ENCODE data around the gene CHID1.

CHID1 gene

DNA sequence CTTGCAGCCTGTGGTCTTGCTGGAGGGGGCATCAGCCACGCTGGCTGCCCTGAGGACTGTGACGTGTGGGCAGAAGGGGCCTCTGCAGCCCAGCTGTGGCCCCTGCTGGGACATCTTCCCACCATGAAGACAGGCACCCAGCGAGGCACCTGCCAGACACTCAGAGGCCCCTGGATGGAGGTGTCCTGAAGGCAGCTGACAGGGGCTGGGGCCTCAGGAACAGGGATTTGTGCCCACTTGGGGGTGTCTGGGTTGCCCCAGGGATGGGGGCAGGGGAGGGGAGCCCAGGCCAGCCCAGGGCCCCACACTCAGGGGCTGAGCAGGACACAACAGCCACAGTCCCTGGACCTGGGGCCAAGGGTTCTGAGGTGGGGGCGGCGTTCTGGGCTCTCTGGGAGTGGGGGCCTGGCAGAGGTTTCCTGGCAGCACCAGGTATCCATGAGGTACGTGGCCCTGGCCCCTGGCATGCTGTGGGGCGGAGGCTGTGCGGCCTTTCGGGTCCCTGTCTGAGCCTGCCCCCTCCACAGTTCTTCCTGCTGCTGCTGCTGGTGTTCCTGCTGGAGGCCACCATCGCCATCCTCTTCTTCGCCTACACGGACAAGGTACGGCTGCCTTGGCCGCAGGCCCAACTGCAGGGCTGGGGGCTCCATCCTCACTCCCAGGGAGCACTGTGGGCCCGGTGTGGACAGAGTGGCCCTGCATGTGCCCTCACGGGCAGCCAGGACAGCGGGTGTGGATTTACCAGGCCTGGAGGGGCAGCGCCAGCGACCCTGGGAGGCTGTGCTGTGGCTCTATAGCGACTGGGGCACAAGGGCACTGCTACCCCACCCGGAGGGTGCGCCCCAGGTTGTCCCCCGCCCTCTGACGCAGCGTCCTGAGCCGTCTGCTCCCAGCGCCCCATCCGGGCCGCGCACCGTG is 46.4 kb downstream of the CHID1 start:
- peaks cover 27% of the 10 kb centered on the region for H3K4me1 ChIP-seq (ENCODE audit: control insufficient read depth, insufficient read depth, low read length)
- H3K4me3 ChIP-seq (ENCODE audit: low read length): no peak overlapping the region
- peaks cover 31% of the 10 kb centered on the region for H3K27me3 ChIP-seq (ENCODE audit: control insufficient read depth, insufficient read depth, low read length)
- H3K9ac ChIP-seq (ENCODE audit: low read length): no peak overlapping the region
- H3K9me3 ChIP-seq (ENCODE audit: control insufficient read depth, low read length): no peaks in the 10 kb centered on the region
- no peaks in the 10 kb centered on the region for H3K36me3 ChIP-seq (ENCODE audit: control insufficient read depth, insufficient read depth, low read length)

- H3K27me3 ChIP-seq (ENCODE audit: control insufficient read depth, insufficient read depth, low read length): peaks cover 31% of the 10 kb centered on the region
- no peak overlapping the region for H3K4me3 ChIP-seq (ENCODE audit: low read length)
- no peak overlapping the region for H3K9ac ChIP-seq (ENCODE audit: low read length)
- peaks cover 27% of the 10 kb centered on the region for H3K4me1 ChIP-seq (ENCODE audit: control insufficient read depth, insufficient read depth, low read length)
- no peaks in the 10 kb centered on the region for H3K36me3 ChIP-seq (ENCODE audit: control insufficient read depth, insufficient read depth, low read length)
- H3K9me3 ChIP-seq (ENCODE audit: control insufficient read depth, low read length): no peaks in the 10 kb centered on the region
Observed at GRCh38 chr11:863023-863909, 47.3 kb downstream of the CHID1 start.

DNA sequence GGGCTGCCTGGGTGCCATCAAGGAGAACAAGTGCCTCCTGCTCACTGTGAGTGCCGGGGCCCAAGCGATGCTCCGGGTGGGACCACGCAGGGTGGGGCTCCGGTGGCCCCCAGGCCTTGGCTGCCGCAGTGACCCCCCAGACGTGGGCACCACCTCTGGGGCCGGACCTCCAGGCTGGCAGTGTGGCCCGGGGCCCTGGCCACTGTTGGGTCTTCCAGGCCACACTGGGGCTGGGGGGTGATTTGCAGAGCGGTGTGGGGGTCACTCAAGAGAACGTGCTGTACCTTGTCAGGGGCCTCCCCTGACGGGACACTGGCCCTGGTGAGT is 48.0 kb downstream of the CHID1 start:
- Histone ChIP-seq H3K9me3 (ENCODE audit: control insufficient read depth, low read length) (no peaks in the 10 kb centered on the region), H3K9ac (ENCODE audit: low read length) (no peak overlapping the region), H3K27me3 (ENCODE audit: control insufficient read depth, insufficient read depth, low read length) (peaks cover 31% of the 10 kb centered on the region), H3K36me3 (ENCODE audit: control insufficient read depth, insufficient read depth, low read length) (no peaks in the 10 kb centered on the region), H3K4me1 (ENCODE audit: control insufficient read depth, insufficient read depth, low read length) (peaks cover 27% of the 10 kb centered on the region), H3K4me3 (ENCODE audit: low read length) (no peak overlapping the region)

DNA sequence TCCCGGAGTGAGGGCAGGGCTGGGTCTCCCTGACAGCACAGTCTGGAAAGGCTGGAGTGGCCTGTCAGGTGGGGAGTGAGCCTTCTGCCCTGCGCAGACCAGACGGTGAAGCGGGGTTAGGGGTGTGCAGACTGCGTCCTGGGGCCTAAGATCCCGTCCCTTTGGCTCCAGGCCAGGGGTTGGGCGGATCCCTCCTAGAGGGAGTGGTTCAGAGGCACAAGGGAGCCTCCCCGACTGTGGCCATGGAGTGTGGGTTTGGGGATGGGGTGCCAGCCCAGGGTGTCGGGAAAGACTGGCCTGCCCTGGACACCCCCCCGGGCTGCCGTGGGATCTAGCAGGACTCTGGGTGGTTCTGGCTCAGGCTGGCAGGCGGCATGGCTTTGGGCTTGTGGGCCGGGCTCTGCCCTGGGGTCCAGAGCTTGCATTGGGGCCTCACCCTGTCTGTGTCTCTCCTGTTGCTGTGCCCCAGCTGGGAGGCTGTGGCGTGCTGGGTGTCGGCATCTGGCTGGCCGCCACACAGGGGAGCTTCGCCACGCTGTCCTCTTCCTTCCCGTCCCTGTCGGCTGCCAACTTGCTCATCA is 48.4 kb downstream of the CHID1 start:
- H3K4me1 ChIP-seq (ENCODE audit: control insufficient read depth, insufficient read depth, low read length): peaks cover 27% of the 10 kb centered on the region
- no peaks in the 10 kb centered on the region for H3K9me3 ChIP-seq (ENCODE audit: control insufficient read depth, low read length)
- no peak overlapping the region for H3K9ac ChIP-seq (ENCODE audit: low read length)
- H3K36me3 ChIP-seq (ENCODE audit: control insufficient read depth, insufficient read depth, low read length): no peaks in the 10 kb centered on the region
- no peak overlapping the region for H3K4me3 ChIP-seq (ENCODE audit: low read length)
- H3K27me3 ChIP-seq (ENCODE audit: control insufficient read depth, insufficient read depth, low read length): peaks cover 31% of the 10 kb centered on the region

- Histone ChIP-seq H3K27me3 (ENCODE audit: control insufficient read depth, insufficient read depth, low read length) (peaks cover 31% of the 10 kb centered on the region), H3K4me1 (ENCODE audit: control insufficient read depth, insufficient read depth, low read length) (peaks cover 27% of the 10 kb centered on the region), H3K36me3 (ENCODE audit: control insufficient read depth, insufficient read depth, low read length) (no peaks in the 10 kb centered on the region), H3K9me3 (ENCODE audit: control insufficient read depth, low read length) (no peaks in the 10 kb centered on the region), H3K4me3 (ENCODE audit: low read length) (no peak overlapping the region), H3K9ac (ENCODE audit: low read length) (no peak overlapping the region)
Observed at GRCh38 chr11:861105-861479, 49.5 kb downstream of the CHID1 start.

- peaks cover 27% of the 10 kb centered on the region for H3K4me1 ChIP-seq (ENCODE audit: control insufficient read depth, insufficient read depth, low read length)
- peak overlapping the region; percentile 37 for H3K9ac ChIP-seq (ENCODE audit: low read length)
- H3K9me3 ChIP-seq (ENCODE audit: control insufficient read depth, low read length): no peaks in the 10 kb centered on the region
- peaks cover 31% of the 10 kb centered on the region for H3K27me3 ChIP-seq (ENCODE audit: control insufficient read depth, insufficient read depth, low read length)
- no peak overlapping the region for H3K4me3 ChIP-seq (ENCODE audit: low read length)
- H3K36me3 ChIP-seq (ENCODE audit: control insufficient read depth, insufficient read depth, low read length): no peaks in the 10 kb centered on the region
Observed at GRCh38 chr11:860234-861104, 50.1 kb downstream of the CHID1 start.

- Histone ChIP-seq H3K4me3 (ENCODE audit: low read length) (no peak overlapping the region), H3K9ac (ENCODE audit: low read length) (peak overlapping the region; percentile 37), H3K36me3 (ENCODE audit: control insufficient read depth, insufficient read depth, low read length) (no peaks in the 10 kb centered on the region), H3K27me3 (ENCODE audit: control insufficient read depth, insufficient read depth, low read length) (peaks cover 31% of the 10 kb centered on the region), H3K9me3 (ENCODE audit: control insufficient read depth, low read length) (no peaks in the 10 kb centered on the region), H3K4me1 (ENCODE audit: control insufficient read depth, insufficient read depth, low read length) (peaks cover 27% of the 10 kb centered on the region)
Observed at GRCh38 chr11:859394-860131, 51.0 kb downstream of the CHID1 start.

GRCh38 chr11:858762-859339 is 51.8 kb downstream of the CHID1 start:
- Histone ChIP-seq H3K4me3 (ENCODE audit: low read length) (no peak overlapping the region), H3K9ac (ENCODE audit: low read length) (no peak overlapping the region), H3K27me3 (ENCODE audit: control insufficient read depth, insufficient read depth, low read length) (peaks cover 30% of the 10 kb centered on the region), H3K9me3 (ENCODE audit: control insufficient read depth, low read length) (no peaks in the 10 kb centered on the region), H3K36me3 (ENCODE audit: control insufficient read depth, insufficient read depth, low read length) (no peaks in the 10 kb centered on the region), H3K4me1 (ENCODE audit: control insufficient read depth, insufficient read depth, low read length) (peaks cover 27% of the 10 kb centered on the region)

DNA sequence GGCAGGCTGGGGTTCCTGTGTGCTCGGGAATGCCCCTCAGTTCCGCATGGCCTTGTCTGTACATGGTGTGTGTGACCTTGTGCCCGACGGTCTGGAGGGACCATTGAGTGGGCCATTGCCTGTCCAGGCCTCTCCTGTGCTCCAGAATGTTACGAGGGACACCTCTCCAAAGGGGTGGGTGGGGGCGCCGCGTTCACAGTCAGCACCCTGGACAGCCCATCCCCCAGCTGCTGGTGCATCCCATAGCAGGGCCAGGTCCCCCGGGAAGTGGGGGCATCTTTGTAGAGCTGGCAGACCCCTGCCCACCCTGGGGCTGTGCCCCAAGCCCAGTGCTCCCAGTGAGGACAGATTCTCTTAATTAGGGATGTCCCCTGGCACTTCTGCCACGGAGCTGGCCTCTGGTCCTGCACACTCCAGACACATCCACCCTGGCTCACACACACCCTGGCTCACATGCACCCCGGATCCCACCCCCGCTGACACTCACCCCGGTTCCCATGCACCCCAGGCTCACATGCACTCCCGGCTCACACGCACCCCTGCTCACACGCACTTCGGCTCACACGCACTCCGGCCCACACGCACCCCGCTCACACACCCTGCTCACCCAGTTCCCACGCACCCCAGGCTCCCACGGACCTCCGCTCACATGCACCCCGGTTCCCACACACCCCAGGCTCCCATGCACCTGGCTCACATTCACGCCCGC is 52.4 kb downstream of the CHID1 start:
- Histone ChIP-seq H3K9ac (ENCODE audit: low read length) (no peak overlapping the region), H3K9me3 (ENCODE audit: control insufficient read depth, low read length) (no peaks in the 10 kb centered on the region), H3K4me3 (ENCODE audit: low read length) (no peak overlapping the region), H3K4me1 (ENCODE audit: control insufficient read depth, insufficient read depth, low read length) (peaks cover 25% of the 10 kb centered on the region), H3K36me3 (ENCODE audit: control insufficient read depth, insufficient read depth, low read length) (no peaks in the 10 kb centered on the region), H3K27me3 (ENCODE audit: control insufficient read depth, insufficient read depth, low read length) (peaks cover 24% of the 10 kb centered on the region)

- Histone ChIP-seq H3K9ac (ENCODE audit: low read length) (no peak overlapping the region), H3K27me3 (ENCODE audit: control insufficient read depth, insufficient read depth, low read length) (peaks cover 9% of the 10 kb centered on the region), H3K9me3 (ENCODE audit: control insufficient read depth, low read length) (no peaks in the 10 kb centered on the region), H3K4me1 (ENCODE audit: control insufficient read depth, insufficient read depth, low read length) (peaks cover 12% of the 10 kb centered on the region), H3K4me3 (ENCODE audit: low read length) (no peak overlapping the region), H3K36me3 (ENCODE audit: control insufficient read depth, insufficient read depth, low read length) (no peaks in the 10 kb centered on the region)
Observed at GRCh38 chr11:856397-856796, 54.2 kb downstream of the CHID1 start.
